Measurements from ENCODE around the gene AUNIP.
"Not testable (repeated sequence)": the region's sequence is repeated elsewhere in the genome, so short reads cannot be mapped to it uniquely, and the experiment has no call there.

Gene AUNIP

GRCh38 chr1:25864434-25864833, 5.2 kb upstream of the AUNIP start:
- DNase-seq (ENCODE audit: low read depth): no peak

- DNase-seq (ENCODE audit: low read depth): no peak
These were observed 4.4 kb upstream of the AUNIP start for GRCh38 chr1:25863486-25864262.

- DNase-seq (ENCODE audit: low read depth): no peak
These were observed 3.7 kb upstream of the AUNIP start for GRCh38 chr1:25862785-25863485.

- DNase-seq (ENCODE audit: low read depth): no peak
These were observed 2.3 kb upstream of the AUNIP start for GRCh38 chr1:25861316-25862286.

- DNase-seq (ENCODE audit: low read depth): no peak
These were observed 763 bp downstream of the AUNIP start for GRCh38 chr1:25858494-25858893.

GRCh38 chr1:25856856-25857255, 2.4 kb downstream of the AUNIP start:
- no peak for DNase-seq (ENCODE audit: low read depth)

- DNase-seq (ENCODE audit: low read depth): no peak
These were observed 4.7 kb downstream of the AUNIP start for GRCh38 chr1:25854554-25854953.

- no peak for DNase-seq (ENCODE audit: low read depth)
These were observed 10.7 kb downstream of the AUNIP start for GRCh38 chr1:25848531-25848930.

- no peak for DNase-seq (ENCODE audit: low read depth)
These were observed 11.3 kb downstream of the AUNIP start for GRCh38 chr1:25847929-25848328.

GRCh38 chr1:25845664-25846063, 13.6 kb downstream of the AUNIP start:
- no peak for DNase-seq (ENCODE audit: low read depth)

- no peak for DNase-seq (ENCODE audit: low read depth)
These were observed 14.5 kb downstream of the AUNIP start for GRCh38 chr1:25844536-25845337.

- no peak for DNase-seq (ENCODE audit: low read depth)
These were observed 15.8 kb downstream of the AUNIP start for GRCh38 chr1:25843483-25843882.

GRCh38 chr1:25839808-25840207, 19.4 kb downstream of the AUNIP start:
- not testable (repeated sequence) for DNase-seq (ENCODE audit: low read depth)

GRCh38 chr1:25837262-25837875, 21.9 kb downstream of the AUNIP start:
- no peak for DNase-seq (ENCODE audit: low read depth)

- DNase-seq (ENCODE audit: low read depth): no peak
These were observed 22.6 kb downstream of the AUNIP start for GRCh38 chr1:25836695-25837094.

GRCh38 chr1:25834894-25835293, 24.4 kb downstream of the AUNIP start:
- no peak for DNase-seq (ENCODE audit: low read depth)

- DNase-seq (ENCODE audit: low read depth): no peak
These were observed 26.1 kb downstream of the AUNIP start for GRCh38 chr1:25833158-25833557.

GRCh38 chr1:25832336-25833037, 26.8 kb downstream of the AUNIP start:
- DNase-seq (ENCODE audit: low read depth): no peak

GRCh38 chr1:25831569-25832196, 27.6 kb downstream of the AUNIP start:
- DNase-seq (ENCODE audit: low read depth): no peak

- DNase-seq (ENCODE audit: low read depth): no peak
These were observed 30.2 kb downstream of the AUNIP start for GRCh38 chr1:25829046-25829445.

Measured in T-helper 22 cell (primary cell).